Testis (tissue), 3 donors: ENCODE results near the gene UGDH. TPM values are rescaled to one million over a fixed set of nuclear protein-coding genes. Genes with fewer than 3 reads are reported as not detected.

ENCODE experiments used
- DNase-seq: peaks from one replicate; pipeline ENCODE4 v3.0.0-alpha.2; 2019
- H3K27ac ChIP-seq, 2 donors: fragments of 200-600 bp; sonication (generic); one replicate each; pipeline ENCODE4 v1.5.1; 2019
- H3K27me3 ChIP-seq: fragments of 200-600 bp; sonication (generic); one replicate; pipeline ENCODE4 v1.5.1; 2019
- H3K36me3 ChIP-seq: fragments of 200-600 bp; sonication (generic); one replicate; pipeline ENCODE4 v1.5.1; 2017; ENCODE audit warnings: low read depth; ENCODE audit errors: missing control alignments
- H3K4me1 ChIP-seq: fragments of 200-600 bp; sonication (generic); one replicate; pipeline ENCODE4 v1.5.1; 2019
- H3K4me3 ChIP-seq, 2 donors: fragments of 200-600 bp; sonication (generic); one replicate each; pipeline ENCODE4 v1.5.1; 2017 to 2019
- H3K9me3 ChIP-seq: fragments of 200-600 bp; sonication (generic); one replicate; pipeline ENCODE4 v1.5.1; 2017
- POLR2A ChIP-seq: fragments of 450-650 bp; IDR thresholded peaks from one replicate; pipeline ENCODE4 v1.6.1; 2017; ENCODE audit warnings: antibody characterized with exemption, mild to moderate bottlenecking, moderate library complexity
- WGBS, 2 donors: methylation state at CpG; one replicate each; pipeline ENCODE4 v1.1.5; 2018; 5-methylcytosine and 5-hydroxymethylcytosine counted together
- intact Hi-C: fragments of 100-400 bp; cut with DNase I; formaldehyde crosslinking; loops from one replicate; pipeline ENCODE4 v1.15.1; 2023; ENCODE audit warnings: low total_unique reads
- polyA plus RNA-seq: library from polyadenylated mRNA; stranded (reverse); fragments of 350-450 nt; fragmentation: Illumina TruSeq; extraction: RNeasy Lipid Tissue Mini Kit (QIAGEN cat#74804); gene quantifications from one replicate; pipeline ENCODE4 v1.2.3, GENCODE V29; 2014; ENCODE audit warnings: low read depth, low replicate concordance; ENCODE audit not compliant: insufficient read depth
- total RNA-seq, 2 donors: library from RNA; depleted of rRNA; stranded (reverse); fragments of >200 nt; gene quantifications; one replicate each; pipeline ENCODE4 v1.2.3, GENCODE V29; 2016
- TF ChIP-seq, protein P1 (sequence below), 3 experiments: fragments of 450-650 bp in 2 of 3; fragments of 200-600 bp in 1 of 3; sonication (generic) in 1 of 3; IDR thresholded peaks; one replicate each; pipeline ENCODE4 v1.5.1; 2016 to 2019; ENCODE audit warnings: antibody characterized with exemption in 3 of 3, mild to moderate bottlenecking in 2 of 3, moderate library complexity in 1 of 3

Gene UGDH
- total and polyA plus RNA-seq, 3 donors from 2014 or later, result 8.1 to 21.4 (median 11.3) TPM

DNA sequence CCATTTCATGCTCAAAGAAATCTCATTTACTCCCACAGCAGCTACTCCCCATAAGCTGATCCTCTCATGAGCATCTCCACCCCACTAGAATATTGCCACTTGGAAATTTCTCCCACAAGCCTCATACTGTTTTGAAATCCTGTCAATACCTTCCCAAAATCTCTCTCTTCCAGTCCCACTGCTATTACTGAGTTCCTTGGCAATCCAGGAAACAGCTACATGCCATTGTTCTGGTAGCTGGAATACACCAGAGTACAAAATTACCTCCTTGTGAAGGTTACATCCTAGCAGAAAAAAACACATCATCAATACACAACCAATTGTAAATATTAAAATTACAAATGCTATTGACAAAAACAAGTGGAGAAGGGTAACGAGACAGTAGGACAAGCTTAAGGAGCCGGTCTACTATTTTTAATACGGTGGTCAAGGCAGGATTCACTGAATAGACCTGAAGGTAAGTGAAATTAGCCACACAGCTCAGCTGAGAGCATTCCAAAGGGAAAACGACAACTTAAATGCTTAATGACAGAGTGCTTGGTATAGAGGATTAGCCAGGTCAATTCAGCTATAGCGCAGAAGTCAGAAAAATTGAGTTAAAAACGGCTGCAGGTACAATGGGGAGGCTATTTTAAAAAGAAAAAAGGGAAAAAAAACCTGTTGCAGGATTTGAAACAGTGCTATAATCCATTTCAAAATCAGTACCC, 74.9 kb downstream of the UGDH start:
- DNase-seq, result no peak
- peaks cover 9% of the 10 kb centered on the region for H3K4me1 ChIP-seq
- no peaks in the 10 kb centered on the region for H3K27me3 ChIP-seq
- 85% methylated on average over 6 of the region's 6 CpGs for WGBS, 2 donors
- H3K4me3 ChIP-seq, result no peak overlapping the region
- intact Hi-C loops, result no loop called here
- no peak overlapping the region for H3K27ac ChIP-seq
- H3K9me3 ChIP-seq, result no peaks in the 10 kb centered on the region
- TF ChIP-seq POLR2A, result no peak
- no peaks in the 10 kb centered on the region for H3K36me3 ChIP-seq

DNA sequence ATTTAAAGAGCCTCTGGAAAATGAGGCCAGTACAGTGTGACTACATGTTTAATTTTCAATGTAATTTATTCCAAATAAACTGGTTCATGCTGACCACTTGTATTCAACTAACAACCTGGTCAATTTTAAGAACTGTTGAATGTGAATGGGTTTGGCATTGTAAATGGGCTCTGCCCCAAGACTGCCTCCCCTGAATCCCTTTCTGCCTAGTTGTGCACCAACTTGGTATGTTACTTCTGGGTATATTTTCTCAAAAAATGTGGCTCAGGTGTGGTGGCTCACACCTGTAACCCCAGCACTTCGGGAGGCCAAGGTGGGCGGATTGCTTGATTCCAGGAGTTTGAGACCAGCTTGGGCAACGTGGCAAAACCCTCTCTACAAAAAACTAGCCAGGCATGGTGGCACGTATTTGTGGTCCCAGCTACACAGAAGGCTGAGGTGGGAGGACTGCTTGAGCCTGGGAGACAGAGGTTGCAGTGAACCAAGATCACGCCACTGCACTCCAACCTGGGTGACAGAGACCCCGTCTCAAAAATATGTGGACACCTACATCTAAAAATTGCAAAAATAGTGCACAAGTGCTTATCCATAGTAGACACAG, 75.7 kb downstream of the UGDH start:
- 82 to 85% methylated on average over 6 of the region's 6 CpGs for WGBS, 2 donors

DNA sequence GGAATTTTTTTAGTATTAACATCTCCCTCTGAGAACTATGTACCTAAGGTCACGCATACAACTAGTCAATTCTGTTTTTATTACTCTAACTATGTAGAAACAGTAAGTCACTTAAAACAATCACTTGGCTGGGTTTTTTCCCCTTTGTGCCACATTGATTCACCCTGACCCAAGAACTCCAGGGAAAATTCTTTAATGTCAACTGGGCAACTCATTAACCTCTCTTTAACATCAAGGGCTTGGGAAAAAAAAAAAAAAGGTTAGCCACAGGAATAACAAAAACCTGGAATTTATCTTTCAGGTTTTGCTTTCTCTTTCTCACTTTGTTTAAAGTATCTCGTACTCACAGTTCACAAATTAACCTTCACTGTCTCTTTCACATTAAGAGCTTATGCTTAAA, 76.6 kb downstream of the UGDH start:
- no peaks in the 10 kb centered on the region for H3K36me3 ChIP-seq
- no peak overlapping the region for H3K4me3 ChIP-seq
- WGBS, 2 donors, result 85 to 88% methylated on average over 2 of the region's 2 CpGs
- intact Hi-C loops, result no loop called here
- H3K9me3 ChIP-seq, result no peaks in the 10 kb centered on the region
- DNase-seq, result no peak
- TF ChIP-seq POLR2A, result no peak
- TF ChIP-seq, protein P1, sequence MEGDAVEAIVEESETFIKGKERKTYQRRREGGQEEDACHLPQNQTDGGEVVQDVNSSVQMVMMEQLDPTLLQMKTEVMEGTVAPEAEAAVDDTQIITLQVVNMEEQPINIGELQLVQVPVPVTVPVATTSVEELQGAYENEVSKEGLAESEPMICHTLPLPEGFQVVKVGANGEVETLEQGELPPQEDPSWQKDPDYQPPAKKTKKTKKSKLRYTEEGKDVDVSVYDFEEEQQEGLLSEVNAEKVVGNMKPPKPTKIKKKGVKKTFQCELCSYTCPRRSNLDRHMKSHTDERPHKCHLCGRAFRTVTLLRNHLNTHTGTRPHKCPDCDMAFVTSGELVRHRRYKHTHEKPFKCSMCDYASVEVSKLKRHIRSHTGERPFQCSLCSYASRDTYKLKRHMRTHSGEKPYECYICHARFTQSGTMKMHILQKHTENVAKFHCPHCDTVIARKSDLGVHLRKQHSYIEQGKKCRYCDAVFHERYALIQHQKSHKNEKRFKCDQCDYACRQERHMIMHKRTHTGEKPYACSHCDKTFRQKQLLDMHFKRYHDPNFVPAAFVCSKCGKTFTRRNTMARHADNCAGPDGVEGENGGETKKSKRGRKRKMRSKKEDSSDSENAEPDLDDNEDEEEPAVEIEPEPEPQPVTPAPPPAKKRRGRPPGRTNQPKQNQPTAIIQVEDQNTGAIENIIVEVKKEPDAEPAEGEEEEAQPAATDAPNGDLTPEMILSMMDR (IDR thresholded peaks at IDR 0.05), result no peak
- no peaks in the 10 kb centered on the region for H3K27me3 ChIP-seq
- peaks cover 3% of the 10 kb centered on the region for H3K4me1 ChIP-seq
- no peak overlapping the region for H3K27ac ChIP-seq

More for the DNA sequence above, 75.7 kb downstream of the UGDH start:
- Histone ChIP-seq H3K36me3 (no peaks in the 10 kb centered on the region), H3K4me3 (no peak overlapping the region), H3K27ac (no peak overlapping the region), H3K4me1 (peaks cover 4% of the 10 kb centered on the region), H3K27me3 (no peaks in the 10 kb centered on the region), H3K9me3 (no peaks in the 10 kb centered on the region)
- TF ChIP-seq, protein P1 (IDR thresholded peaks at IDR 0.05), result no peak
- TF ChIP-seq POLR2A, result no peak
- no peak for DNase-seq
- intact Hi-C loops, result no loop called here

Other genes starting within 250 kb of the UGDH start
- 10 to 100 TPM; 29.5 to 34.9 TPM for gene RFC1, start 161.1 kb downstream of the UGDH start, total RNA-seq
- 26.9 TPM for gene RFC1, start 161.1 kb downstream of the UGDH start, polyA plus RNA-seq
- gene KLB, start 120.5 kb downstream of the UGDH start, total RNA-seq, result 1 to 10 TPM; 1.1 to 1.4 TPM
- 6.6 TPM for gene KLB, start 120.5 kb downstream of the UGDH start, polyA plus RNA-seq
- gene RPL9, start 68.5 kb downstream of the UGDH start, total RNA-seq, result 1,000 to 10,000 TPM in 1 of 2 donors, 100 to 1,000 TPM in 1; 755 to 1,313 TPM
- 1,315 TPM for gene RPL9, start 68.5 kb downstream of the UGDH start, polyA plus RNA-seq
- 10 to 100 TPM; 24.0 to 31.1 TPM for gene LIAS, start 68.4 kb downstream of the UGDH start, total RNA-seq
- 59.0 TPM for gene LIAS, start 68.4 kb downstream of the UGDH start, polyA plus RNA-seq
- gene SMIM14, start 111.4 kb upstream of the UGDH start, total RNA-seq, result 10 to 100 TPM; 20.4 to 32.0 TPM
- 73.8 TPM for gene SMIM14, start 111.4 kb upstream of the UGDH start, polyA plus RNA-seq
- gene UBE2K, start 170.7 kb upstream of the UGDH start, total RNA-seq, result 10 to 100 TPM; 23.0 to 24.3 TPM
- gene UBE2K, start 170.7 kb upstream of the UGDH start, polyA plus RNA-seq, result 81.8 TPM